ENCODE data around the gene SCOC. TPM values are rescaled to one million over a fixed set of nuclear protein-coding genes. Genes with fewer than 3 reads are reported as not detected.
"Not testable (repeated sequence)": the region's sequence is repeated elsewhere in the genome, so short reads cannot be mapped to it uniquely, and the experiment has no call there.

Gene SCOC
- total RNA-seq, 2 experiments from 2014 or later: 37.1 to 47.8 TPM

DNA sequence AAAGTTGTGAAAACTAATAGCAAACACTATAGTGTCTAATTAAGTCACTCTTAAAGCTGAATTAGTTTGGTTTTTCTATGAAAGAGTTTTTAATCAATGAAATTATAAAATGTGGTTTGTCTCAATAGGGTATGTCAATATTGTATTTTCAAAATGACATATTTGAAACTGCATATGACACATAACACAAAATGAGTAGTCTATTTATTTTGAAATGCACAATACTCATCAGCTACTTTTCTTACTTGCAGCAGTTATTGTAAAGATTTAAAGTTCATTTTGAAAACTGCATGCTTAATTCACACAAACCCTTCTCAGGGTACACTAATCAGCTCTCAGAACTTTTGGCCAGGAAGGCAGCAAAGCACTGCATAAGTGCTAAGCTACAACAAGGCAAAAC, 32.8 kb downstream of the SCOC start:
- H3K27ac Mint-ChIP-seq: no peak overlapping the region
- no peaks in the 10 kb centered on the region for H3K9me3 Mint-ChIP-seq (ENCODE audit: low read depth)
- intact Hi-C loops (cut with DNase I, micrococcal nuclease): no loop called here
- DNase-seq: no peak
- H3K4me1 Mint-ChIP-seq: no peaks in the 10 kb centered on the region
- H3K36me3 Mint-ChIP-seq (ENCODE audit: low read depth): no peaks in the 10 kb centered on the region
- ChIA-PET POLR2A (no interaction called here), CTCF (interaction anchor here (0.6 kb wide), 1 partner anchor 56 kb away, joined by 3 read pairs; no protein-coding TSS in a partner anchor)
- H3K4me3 Mint-ChIP-seq: no peak overlapping the region
- peak; percentile 26 for ATAC-seq
- peaks cover 4% of the 10 kb centered on the region for H3K27me3 Mint-ChIP-seq

- Mint-ChIP-seq H3K4me1 (no peaks in the 10 kb centered on the region), H3K27ac (no peak overlapping the region), H3K9me3 (ENCODE audit: low read depth) (no peaks in the 10 kb centered on the region), H3K4me3 (no peak overlapping the region), H3K27me3 (peaks cover 9% of the 10 kb centered on the region), H3K36me3 (ENCODE audit: low read depth) (no peaks in the 10 kb centered on the region)
- ChIA-PET POLR2A (no interaction called here), CTCF (no interaction called here)
- intact Hi-C loops (cut with DNase I, micrococcal nuclease): no loop called here
- DNase-seq: no peak
- ATAC-seq: no peak
These were observed 35.5 kb downstream of the SCOC start for GRCh38 chr4:140408974-140409373.

- H3K9me3 Mint-ChIP-seq (ENCODE audit: low read depth); H3K27ac Mint-ChIP-seq; H3K27me3 Mint-ChIP-seq; intact Hi-C loops (cut with DNase I, micrococcal nuclease); H3K4me3 Mint-ChIP-seq; H3K4me1 Mint-ChIP-seq; POLR2A ChIA-PET; DNase-seq; H3K36me3 Mint-ChIP-seq (ENCODE audit: low read depth); ATAC-seq: not testable (repeated sequence)
- CTCF ChIA-PET: interaction anchor here (1.4 kb wide), 1 partner anchor 15 kb away, joined by 3 read pairs; the partner anchor contains the start of gene CLGN
These were observed 39.9 kb downstream of the SCOC start for GRCh38 chr4:140413130-140413969.

- H3K27me3 Mint-ChIP-seq: peaks cover 30% of the 10 kb centered on the region
- no peaks in the 10 kb centered on the region for H3K36me3 Mint-ChIP-seq (ENCODE audit: low read depth)
- ATAC-seq (no peak), DNase-seq (no peak)
- POLR2A ChIA-PET: no interaction called here
- peaks cover 5% of the 10 kb centered on the region for H3K4me1 Mint-ChIP-seq
- H3K4me3 Mint-ChIP-seq: no peak overlapping the region
- H3K27ac Mint-ChIP-seq: no peak overlapping the region
- CTCF ChIA-PET: no interaction called here
- no peaks in the 10 kb centered on the region for H3K9me3 Mint-ChIP-seq (ENCODE audit: low read depth)
- intact Hi-C loops (cut with DNase I, micrococcal nuclease): no loop called here
These were observed 49.7 kb downstream of the SCOC start for GRCh38 chr4:140423106-140423505.

GRCh38 chr4:140426610-140427105, 53.2 kb downstream of the SCOC start:
- ATAC-seq: peak; percentile 6
- peaks cover 5% of the 10 kb centered on the region for H3K4me1 Mint-ChIP-seq
- peak overlapping the region; percentile 72 for H3K4me3 Mint-ChIP-seq
- no peak overlapping the region for H3K27ac Mint-ChIP-seq
- DNase-seq: no peak
- H3K9me3 Mint-ChIP-seq (ENCODE audit: low read depth): no peaks in the 10 kb centered on the region
- intact Hi-C loops (cut with DNase I, micrococcal nuclease): loop anchor here (1.0 to 5.0 kb wide), 5 partner anchors 53 to 974 kb away; partner anchors contain the start of genes RAB33B (in 1 of the 2) and SCOC (in 1 of the 2)
- ChIA-PET POLR2A (no interaction called here), CTCF (interaction anchor here (0.6 to 1.5 kb wide), 4 partner anchors 10 to 210 kb away, joined by 3 read pairs; partner anchors contain the start of gene ELMOD2)
- no peaks in the 10 kb centered on the region for H3K36me3 Mint-ChIP-seq (ENCODE audit: low read depth)
- peaks cover 39% of the 10 kb centered on the region for H3K27me3 Mint-ChIP-seq

DNA sequence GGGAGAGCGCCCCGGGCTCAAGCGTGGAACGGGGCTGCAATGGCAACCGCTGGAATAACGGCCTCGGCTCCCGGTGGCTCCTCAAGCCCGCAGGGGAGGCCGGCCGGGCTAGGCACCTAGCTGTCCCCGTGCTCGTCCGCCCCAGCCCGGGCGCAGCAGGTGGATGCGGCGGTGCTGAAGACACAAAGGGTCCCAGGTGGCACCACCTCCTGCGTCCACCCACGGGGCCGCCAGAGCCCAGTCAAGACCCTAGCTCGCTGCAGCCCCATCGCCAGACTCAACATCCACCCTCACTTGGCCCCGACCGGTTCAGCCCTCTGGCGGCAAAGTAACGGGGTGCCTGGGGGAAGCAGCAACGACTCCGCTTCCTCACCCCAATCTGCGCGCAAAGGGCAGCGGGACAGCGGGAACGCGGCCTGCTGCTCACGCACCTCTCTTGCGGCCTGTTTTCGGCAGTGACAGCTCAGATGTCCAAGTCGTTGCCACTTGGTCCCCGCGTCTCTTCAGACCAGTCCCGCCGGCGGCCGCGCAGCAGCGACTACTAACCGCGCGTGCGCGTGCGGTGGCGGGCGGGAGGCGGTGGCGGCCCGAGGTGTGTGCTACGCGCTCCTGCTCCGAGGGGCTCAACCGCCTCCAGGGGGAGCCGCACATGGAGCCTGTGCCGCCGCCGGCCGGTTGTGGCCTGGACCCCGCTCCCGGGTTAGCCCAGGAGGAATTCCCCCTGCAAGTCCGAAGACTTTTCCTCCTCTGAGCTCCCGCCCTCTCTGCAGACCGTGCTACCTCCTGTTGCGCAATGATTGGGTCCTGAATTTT, 53.9 kb downstream of the SCOC start, which contains the start of gene CLGN:
Gene CLGN, minus strand, starts transcription at position 543 of the 813 bp plus-strand sequence. CDS start 14,570 bp downstream, outside the sequence.
- peaks cover 40% of the 10 kb centered on the region for H3K27me3 Mint-ChIP-seq

DNA sequence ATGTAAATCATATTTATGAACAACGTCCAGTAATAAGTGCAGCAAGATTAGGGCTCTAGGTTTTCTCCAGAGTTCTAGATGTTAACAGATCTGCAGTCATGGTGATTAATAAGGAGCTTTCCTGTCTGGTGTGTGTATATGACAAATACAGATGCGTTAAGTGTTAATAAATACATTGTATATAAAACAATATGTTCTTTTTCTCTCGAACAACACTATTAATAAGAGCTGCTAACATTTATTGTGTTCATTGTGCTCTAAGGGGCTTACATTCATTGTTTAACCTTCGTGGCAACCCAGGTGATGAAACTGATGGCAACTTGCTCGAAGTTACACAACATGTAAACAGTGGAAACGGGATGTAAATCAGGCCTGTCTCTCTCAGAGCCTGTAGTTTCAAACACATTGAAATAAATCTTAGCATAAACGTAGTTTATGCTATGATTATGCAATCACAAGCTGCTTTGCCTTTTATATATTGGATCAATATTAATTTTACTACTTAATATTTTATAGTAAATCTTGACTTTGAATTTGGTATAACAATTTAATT, 54.5 kb downstream of the SCOC start:
- peaks cover 5% of the 10 kb centered on the region for H3K4me1 Mint-ChIP-seq
- intact Hi-C loops (cut with DNase I, micrococcal nuclease): loop anchor here (1.0 to 5.0 kb wide), 5 partner anchors 55 to 976 kb away; partner anchors contain the start of genes RAB33B (in 1 of the 2) and SCOC (in 1 of the 2)
- DNase-seq (no peak), ATAC-seq (no peak)
- no peaks in the 10 kb centered on the region for H3K9me3 Mint-ChIP-seq (ENCODE audit: low read depth)
- H3K36me3 Mint-ChIP-seq (ENCODE audit: low read depth): no peaks in the 10 kb centered on the region
- ChIA-PET CTCF (interaction anchor here (0.9 to 1.9 kb wide), 6 partner anchors 15 to 96 kb away, joined by 3 to 4 read pairs (median 3); partner anchors contain the start of gene ELMOD2), POLR2A (no interaction called here)
- peaks cover 41% of the 10 kb centered on the region for H3K27me3 Mint-ChIP-seq
- H3K27ac Mint-ChIP-seq: peak overlapping the region; percentile 20
- H3K4me3 Mint-ChIP-seq: peak overlapping the region; percentile 72

More for the DNA sequence above, 53.9 kb downstream of the SCOC start, which contains the start of gene CLGN:
- ChIA-PET CTCF (interaction anchor here (0.6 to 1.9 kb wide), 8 partner anchors 9 to 97 kb away, joined by 3 to 4 read pairs (median 3); partner anchors contain the start of gene ELMOD2), POLR2A (no interaction called here)
- intact Hi-C loops (cut with DNase I, micrococcal nuclease): loop anchor here (1.0 to 5.0 kb wide), 5 partner anchors 54 to 975 kb away; partner anchors contain the start of genes RAB33B (in 1 of the 2) and SCOC (in 1 of the 2)
- H3K4me3 Mint-ChIP-seq: peak within 1 kb of the TSS; percentile 72
- peaks cover 5% of the 10 kb centered on the region for H3K4me1 Mint-ChIP-seq
- ATAC-seq (peak; percentile 88), DNase-seq (peak; percentile 74)
- peak within 1 kb of the TSS; percentile 20 for H3K27ac Mint-ChIP-seq
- no peaks in the 10 kb centered on the region for H3K9me3 Mint-ChIP-seq (ENCODE audit: low read depth)
- no peaks in the 10 kb centered on the region for H3K36me3 Mint-ChIP-seq (ENCODE audit: low read depth)

Other genes starting within 250 kb of the SCOC start
- 1 to 10 TPM; 1.6 to 1.9 TPM for gene MAML3, start 219.5 kb upstream of the SCOC start, total RNA-seq
- gene CLGN, start 54.0 kb downstream of the SCOC start, total RNA-seq: under 1 TPM; 0.18 to 0.19 TPM
- not detected for gene MGAT4D, start 124.6 kb downstream of the SCOC start, total RNA-seq
- gene ELMOD2, start 150.5 kb downstream of the SCOC start, total RNA-seq: 10 to 100 TPM; 13.2 to 14.3 TPM
- not detected for gene UCP1, start 195.3 kb downstream of the SCOC start, total RNA-seq